NCI-H128 (cell line): ENCODE results near the gene SGTA.

Experiments used
- DNase-seq: peaks from one replicate; lab custom pipeline; 2025; ENCODE audit not compliant: unreplicated experiment; lab: John Stamatoyannopoulos, UW

The SGTA gene

DNA sequence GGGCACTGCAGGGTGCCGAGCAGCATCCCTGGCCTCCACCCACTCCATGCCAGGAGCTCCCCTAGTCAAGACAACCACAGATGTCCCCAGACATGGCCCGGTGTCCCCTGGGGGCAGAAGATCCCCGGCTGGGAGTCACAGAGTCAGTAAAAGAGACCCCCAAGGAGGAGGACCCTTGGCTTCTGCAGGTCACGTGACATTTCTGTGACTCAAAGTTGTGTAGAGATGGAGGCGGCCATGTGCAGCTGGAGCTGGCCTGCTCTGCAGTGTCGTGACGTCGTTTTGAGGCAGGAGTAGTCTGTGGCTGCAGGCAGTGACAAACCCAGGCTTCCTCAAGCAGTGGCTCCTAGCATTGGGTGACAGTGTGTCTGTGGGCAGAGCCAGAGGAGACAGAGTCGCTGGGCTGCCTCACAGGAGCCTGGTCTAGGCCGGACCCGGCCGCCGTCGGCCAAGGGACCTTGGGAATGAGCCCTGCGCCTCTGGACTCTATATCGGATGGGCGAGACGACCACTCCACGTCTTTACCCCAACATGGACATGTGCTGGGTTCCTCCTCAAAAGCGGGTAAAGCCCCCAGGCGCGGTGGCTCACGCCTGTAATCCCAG lies 54.2 kb downstream of the SGTA start:
- DNase-seq: no peak

DNA sequence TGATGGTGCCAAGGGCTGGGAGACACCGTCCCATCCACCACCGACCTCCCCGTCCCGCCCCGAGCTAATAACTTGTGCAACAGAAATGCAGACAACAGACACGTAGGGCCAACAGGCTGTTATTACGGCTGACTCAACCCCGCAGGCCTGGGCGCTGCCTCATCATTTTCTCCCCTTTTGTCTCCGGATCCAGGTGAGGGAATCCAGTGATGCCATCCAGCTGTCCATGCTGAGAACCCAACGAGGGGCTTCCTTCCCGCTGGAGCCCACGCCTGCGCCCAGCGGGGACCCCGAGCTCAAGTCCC lies 55.5 kb downstream of the SGTA start:
- no peak for DNase-seq

DNA sequence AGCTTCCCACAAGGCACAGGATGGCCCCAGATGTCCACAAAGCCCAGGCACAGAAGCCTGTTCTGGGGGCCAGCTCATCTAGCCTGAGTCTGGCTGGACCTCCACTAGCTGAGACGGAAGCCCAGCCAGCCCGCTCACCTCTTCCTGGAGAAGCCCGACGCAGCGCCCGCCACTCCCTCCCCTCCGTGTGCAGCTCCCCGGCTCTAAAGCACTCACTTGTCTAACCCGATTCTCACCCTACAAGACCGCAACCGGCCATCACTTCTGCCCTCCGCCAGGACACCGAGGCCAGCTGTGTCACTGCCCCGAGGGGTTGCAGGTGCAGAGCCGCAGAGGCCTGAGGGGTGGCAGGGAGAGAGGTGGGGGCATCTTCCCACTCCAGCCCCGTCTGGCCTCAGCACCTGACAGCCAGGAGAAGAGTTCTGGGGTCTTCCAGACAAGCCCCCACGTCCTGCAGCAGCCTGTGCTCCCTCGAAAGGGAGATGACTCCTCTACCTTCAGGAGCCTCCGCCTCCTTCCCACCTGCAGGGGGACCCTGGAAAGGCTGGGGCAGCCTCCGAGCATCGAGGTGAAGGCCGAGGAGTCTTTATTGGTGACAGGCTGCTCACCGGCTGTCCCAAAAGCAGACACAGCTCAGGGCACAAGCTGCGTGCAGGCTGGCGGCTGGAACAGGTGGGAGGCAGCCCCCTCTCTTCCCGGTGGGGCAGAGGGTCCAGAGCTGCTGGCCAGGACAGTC lies 56.0 kb downstream of the SGTA start:
- no peak for DNase-seq

DNA sequence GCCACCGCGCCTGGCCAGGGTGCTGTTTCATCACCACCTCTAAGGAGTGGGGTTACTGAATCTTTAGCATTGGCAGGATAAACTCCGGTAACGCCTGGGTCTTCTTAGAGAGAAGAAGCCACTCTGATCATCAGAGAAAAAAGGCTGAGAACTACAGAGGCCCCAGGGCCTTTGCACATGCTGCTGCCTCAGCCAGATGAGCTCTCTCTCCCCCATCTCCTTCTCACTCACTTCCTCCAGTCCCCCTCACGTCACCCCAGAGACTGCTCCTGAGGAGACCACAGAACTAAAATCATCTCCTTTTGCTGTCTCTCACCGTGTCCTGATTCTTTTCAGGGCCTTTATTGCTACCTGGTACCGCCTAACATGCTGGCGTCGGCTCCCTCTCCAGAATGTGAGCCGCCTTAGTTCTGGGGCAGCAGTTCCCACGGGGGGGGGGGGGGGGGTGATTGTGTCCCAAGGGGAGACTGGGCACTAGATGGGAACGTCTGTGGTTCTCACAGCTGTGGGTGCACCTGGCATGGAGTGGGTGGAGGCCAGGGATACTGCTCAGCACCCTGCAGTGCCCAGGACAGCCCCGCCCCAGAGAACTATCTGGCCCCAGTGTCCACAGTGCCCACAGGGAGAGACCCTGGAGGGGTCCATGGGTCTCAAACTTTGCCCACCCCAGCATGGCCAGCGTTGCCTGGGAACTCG lies 56.8 kb downstream of the SGTA start:
- no peak for DNase-seq

DNA sequence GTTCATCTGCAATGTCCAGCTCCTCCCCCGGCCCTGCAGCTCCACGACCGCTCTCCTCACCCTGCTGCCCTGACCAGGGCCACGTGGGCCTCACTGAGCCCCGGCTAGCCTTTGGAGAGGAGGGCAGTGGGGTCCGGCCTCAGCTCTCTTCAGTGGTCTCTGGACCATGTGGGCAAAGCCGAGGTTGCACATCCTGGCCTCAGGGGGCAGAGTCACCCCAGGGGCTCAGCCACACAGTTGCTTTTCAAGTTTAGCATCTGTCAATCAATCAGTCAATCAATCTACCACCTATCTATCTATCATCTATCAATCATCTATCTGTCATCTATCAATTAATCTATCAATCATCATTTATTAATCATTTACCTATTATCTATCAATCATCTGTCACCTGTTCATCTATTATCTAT lies 58.9 kb downstream of the SGTA start:
- DNase-seq: no peak

DNA sequence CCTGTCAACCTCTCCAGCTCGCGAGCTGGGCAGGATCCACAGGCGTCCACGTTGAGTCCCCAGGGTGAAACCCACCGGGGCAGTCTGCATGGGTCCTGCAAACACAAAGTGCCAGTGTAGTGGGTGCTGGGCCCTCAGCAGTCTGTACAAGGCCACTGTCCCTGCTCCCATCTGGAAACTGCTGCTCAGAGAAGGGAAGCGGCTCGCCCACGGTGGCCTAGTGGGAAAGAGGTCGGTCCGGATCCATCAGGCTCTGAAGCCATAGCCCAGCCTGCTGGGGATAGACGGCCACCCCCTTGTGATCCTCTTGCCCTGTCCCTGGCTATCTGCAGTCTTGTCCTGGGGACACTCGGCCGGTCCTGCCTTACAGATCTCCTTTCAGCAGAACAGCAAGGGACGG lies 59.3 kb downstream of the SGTA start:
- DNase-seq: no peak

DNA sequence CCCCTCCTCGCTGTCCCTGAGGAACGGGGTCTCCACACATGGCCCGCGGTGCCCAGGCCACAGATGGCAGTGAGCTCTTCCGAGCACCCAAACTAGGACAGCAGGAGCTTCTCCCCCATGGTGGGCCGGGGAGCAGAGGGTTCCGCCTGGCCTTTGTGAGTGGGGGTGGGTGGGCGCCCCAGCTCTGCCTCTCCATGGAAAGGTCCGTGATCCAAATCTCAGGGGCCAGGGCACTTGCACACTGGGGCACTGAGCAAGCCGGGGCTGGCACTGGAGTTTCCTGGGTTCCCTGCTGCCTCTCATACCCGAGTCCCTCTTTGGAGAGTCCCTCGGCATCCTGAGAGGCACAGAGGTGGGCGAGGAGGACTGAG lies 59.7 kb downstream of the SGTA start:
- no peak for DNase-seq

DNA sequence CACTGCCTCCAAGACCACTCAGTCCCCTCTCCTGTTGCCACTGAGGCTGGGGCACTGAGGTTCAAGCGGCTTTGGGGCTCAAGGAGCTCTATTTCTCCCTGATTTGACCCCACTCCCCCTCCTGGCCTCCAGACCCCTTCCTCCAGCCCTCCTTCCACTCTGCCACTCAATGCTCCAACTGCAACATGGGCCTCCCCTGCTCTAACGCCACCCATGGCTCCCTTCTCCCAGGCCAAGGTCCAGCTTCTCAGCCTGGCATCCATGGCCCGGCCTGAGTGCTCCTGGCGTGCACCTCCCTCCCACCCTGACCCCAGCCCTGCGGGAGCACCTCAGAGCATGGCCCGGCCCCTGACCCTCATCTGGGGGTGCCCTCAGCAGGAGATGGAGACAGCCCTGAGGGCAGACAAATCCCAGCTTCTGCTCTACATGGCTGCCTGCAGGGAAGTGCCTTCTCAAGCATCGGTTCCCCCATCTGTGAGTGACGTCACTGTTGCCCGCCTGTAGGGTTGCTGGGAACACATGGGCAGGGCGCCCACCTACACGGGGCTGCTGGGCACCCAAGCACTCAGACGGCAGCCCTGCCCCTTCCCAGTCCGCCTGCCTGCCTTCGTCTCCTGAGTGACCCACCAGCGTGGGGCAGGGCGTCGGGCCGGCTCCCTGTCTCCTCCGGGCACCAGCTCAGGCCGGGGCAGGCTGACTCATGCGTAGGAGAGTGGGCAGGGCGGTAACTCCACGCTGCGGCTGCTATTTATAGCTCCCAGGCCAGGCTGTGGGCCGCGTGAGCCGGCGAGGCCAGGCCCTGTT lies 60.3 kb downstream of the SGTA start:
- no peak for DNase-seq

DNA sequence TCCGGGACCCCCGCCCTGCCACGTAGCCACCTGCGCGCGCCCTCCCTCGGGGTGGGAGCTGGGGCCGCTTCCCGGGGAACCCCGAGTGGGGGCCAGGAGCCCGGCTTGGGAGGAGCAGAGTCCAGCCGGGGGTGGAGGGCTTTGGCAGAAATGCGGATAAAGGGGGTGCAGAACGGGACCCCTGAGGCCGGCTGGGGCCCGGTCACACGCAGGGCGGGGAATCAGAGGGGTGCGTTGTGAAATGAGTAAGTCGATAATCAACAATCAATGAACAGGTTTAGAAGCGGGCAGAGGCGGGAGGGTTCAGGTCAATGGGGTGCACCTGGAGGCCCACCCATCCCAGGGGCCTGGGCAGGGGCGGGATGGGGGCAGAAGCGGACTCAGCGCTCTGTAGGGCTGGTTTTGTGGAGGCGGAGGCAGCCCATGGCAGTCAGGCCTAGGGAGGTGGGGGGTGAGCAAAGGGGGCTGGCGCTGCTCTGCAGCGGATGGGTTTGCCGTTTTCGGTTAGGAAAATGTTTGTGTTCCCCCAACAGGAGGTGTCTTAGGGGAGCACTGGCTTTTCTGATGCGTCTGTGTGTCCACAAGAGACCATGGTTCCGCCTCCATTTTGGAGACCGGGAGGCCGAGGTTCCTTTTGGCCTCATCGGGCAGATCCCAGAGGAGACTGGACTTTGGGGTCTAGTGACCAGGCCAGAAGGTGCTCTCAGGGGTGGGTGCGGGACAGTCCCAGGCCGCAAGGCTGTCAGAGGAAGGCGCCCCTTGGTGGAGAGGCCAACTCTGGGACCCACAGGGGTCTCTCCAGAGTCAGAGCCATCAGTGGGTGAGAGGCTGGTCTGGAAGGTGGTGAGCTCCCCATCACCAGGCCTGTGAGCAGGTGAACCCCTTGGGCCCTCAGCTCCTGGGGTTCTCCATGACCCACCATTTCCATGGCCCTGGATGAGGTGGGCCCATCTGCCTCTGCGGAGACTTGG lies 61.2 kb downstream of the SGTA start:
- no peak for DNase-seq

DNA sequence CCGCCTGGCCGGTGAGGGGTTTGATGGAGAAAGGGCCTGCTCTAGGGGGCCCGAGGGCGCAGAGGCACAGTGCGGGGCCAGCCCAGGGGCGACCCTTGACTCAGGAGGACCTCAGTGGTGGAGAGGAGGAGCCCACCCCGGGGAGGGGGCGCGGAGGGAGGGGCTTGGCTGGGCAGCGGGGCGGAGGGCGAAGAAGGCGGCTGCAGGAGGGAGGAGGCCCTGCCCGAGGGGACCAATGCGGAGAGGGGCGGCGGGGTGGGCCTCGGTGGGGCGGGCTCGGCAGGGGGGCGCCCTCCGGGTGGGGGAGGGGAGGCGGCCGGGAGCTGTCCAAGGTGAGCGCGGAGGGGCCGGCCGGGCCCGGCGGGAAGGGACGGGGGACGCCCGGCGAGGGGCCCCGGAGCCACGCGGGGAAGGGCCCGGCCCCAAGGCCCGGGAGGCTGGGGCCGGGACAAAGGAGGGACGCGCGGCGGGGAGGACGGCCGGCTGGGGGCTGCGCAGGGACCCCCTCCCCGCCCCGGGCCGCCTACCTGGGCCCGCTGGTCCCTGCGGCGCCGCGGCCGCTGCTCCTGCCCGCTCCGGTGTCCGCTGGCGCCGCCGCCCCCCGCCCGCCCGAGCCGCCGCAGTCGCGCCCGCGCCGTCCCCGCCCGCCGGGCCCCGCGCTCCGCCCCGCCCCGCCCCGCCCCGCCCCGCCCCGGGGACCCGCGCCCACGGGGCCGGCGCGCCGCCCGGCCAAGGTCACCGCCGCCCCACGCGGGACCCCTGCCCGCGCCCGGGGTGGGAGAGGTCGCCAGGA lies 62.1 kb downstream of the SGTA start, which contains the start of gene DIRAS1:
Gene DIRAS1, minus strand, starts transcription at position 596 of the 793 bp plus-strand sequence. CDS start 3,566 bp downstream, outside the sequence.
- DNase-seq: no peak

DNA sequence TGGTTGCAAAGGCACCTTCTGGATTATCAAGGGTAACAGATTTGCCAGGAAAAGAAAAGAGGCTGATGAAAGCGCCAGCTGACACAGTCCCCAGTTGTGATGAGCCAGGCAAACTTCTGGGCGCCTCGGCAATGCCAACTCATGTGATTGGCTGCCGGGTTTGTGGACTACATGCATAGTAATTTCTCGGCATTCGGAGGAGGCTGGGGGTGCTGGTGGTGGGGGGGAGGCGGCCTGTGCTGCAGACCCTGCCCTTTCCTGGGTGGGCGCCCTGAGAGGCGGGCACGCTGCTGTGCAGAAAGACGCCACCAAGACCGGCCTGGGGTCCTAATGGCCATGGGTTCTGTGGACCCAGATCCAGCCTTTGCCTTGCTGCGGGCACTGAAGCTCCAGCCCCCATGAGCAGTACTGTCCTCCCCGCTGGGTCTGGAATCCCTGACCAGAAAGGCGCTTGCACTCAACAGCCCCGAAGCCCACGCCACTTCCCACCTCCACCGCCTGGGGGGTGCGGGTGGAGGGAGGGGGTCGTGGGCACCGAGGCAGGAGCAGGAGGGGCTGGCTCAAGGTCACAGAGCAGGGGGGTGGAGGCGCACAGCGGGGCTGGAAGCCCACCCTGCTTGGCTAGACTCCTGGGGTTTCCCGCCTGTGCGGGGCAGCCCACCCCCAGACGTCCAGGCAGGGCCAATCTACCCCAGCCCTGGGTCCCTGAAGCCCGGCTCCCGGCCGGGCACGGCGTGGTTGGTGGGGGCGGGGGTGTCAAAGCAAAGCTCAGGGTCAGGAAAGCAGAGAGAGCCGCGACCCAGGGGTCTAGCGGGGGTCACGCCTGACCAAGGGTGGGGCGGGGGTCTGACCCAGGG lies 62.9 kb downstream of the SGTA start:
- DNase-seq: no peak

DNA sequence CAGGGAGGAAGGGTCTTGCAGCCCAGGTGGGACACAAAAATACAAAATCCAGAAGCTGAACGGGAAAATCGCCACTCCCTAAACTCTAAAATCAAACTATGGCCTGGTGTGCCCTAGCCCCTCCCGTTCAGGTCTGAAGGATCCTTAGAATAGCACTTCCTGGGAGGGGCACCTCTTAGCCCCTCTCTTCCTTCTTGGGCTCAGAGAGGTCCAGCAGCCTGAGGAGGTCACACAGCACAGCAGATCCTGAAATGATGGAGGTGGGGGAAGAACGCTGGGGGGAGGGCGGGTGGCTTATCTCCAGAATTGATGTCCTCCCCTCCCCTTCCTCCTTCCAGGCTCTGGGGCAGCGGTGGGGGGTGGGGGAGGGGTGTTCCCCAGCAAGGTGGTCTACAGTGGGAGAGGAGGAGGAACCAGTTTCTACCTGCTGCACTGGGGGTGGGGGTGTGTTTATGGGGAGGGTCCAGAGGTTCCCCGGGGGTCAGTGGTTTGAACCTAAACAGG lies 63.8 kb downstream of the SGTA start:
- no peak for DNase-seq

DNA sequence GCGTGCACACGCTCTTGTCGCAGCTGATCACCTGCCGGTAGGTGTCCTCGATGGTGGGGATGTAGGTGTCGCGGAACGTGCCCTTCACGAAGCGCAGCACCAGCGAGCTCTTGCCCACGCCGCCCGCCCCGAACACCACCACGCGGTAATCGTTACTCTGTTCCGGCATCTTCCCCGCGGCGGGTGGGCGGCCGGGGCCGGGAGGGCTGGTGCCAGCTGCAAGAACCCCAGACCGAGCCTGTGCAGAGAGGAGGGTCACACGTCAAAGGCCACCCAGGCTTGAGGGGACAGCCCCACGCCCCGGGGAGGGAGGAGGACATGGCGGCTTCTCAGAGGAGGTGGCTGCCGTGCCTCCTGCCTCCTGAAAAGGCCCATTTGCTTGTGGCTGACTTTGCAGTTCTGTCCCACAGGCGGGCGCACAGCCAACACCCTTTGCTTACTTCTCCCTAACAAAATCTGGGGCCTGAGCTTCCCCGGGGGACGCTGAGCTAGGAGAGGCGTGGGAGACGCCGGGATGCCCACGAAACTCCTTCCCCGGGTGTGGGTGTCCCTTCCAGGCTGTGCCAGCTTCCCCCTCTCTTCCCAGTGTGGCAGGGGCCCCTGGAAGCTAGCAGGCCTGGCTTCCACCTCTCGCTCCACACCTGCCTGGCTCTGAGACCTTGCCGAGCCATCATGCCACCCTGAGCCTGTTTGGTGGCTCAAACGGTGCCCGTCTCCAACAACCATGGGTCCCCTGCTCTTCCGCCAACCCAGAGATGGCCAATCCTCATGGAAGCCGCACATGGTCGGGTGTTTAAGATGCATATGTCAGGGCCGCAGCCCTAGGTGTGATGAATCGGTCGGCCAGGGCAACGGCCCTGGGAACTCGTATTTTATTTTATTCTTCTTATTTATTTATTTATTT lies 65.2 kb downstream of the SGTA start:
- no peak for DNase-seq

DNA sequence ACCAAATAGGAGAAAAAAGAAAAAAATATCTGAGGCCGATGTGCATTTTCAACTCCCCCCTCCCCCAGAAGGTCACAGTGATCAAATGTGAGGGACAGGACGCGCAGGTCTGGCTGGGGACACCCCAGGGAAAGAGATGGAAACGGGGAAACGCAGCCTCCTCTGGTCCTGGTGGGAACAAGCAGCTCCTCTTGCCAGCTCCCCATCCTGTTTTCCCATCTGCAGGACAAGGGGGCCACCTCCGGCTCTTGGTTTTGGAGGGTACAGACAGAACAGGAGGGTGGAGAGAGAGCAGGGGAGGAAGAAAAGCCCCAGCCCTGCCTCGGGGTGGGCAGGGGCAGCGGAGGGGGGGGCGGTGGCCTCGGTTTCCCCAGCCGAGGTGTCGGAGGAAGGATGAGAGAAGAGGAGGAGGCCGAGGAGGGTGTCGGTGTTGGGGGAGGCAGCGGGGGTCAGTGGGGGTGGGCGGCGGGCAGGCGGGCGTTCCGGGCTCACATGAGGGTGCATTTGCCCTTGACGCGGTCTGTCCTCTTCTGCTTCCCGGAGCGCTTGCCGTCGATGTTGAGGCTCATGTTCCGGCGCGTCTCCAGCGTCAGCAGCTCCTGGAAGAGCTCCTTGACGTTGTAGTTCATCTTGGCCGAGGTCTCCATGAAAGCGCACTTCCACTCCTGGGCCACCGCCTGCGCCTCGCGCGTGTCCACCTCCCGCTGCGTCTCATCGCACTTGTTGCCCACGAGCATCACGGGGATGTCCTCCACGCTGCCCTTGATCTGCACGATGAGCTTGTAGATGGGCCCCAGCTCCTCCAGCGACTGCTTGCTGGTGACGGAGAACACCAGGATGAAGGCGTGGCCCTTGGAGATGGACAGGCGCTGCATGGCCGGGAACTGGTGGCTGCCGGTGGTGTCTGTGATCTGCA lies 66.1 kb downstream of the SGTA start:
- DNase-seq: no peak

DNA sequence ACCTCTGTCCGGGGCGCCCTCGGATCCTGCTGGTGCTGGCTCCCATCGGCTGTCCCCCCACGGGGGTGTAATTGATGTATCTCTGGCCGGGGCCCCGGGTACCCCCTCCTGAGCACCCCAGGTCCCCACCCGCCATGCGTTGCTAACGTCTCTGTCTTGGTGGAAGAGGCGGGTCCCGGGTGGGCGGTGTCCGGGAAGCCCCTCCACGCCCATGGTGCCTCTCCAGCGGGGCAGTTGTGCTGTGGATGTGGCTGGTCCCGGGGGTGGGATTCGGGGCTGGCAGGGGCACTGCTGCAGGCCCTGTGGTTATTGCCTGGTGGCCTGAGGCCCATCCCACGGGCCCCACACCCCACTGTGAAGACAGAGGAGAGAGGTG lies 66.8 kb downstream of the SGTA start:
- no peak for DNase-seq

DNA sequence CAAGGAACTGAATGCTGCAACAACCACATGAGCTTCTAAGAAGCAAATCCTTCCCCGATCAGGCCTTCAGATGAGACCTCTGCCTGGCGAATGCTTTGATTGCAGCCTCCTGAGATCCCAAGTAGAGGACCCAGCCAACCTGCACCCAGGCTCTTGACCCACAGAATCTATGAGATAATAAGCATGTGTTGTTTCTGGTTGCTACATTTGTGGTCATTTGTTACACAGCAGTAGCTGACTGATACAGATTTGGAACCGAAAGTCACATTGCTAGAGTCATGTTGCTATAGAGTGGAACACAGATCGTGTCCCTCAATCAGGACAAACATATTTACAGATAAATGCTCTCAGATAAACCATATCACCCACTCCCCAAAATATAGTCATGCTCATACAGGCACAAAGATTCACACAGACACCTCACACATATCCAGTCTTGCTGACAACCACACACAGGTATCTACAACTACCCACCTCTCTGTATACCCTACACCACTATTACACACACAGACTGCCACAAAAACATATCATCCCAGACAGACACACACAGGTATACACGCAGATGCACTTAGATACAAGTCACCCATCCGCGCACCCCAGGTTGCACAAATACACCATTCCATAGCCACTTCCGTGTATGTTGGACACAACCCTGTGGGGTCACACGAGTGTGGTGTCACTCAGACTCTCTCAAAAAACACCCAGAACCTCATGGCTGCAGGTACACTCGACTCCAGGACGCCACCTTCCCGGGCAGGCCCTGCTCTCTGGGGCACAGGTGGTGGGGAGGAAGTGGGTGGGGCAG lies 67.4 kb downstream of the SGTA start:
- DNase-seq: no peak
